Esophagus (tissue), 2 donors: ENCODE measurements around the gene ST6GAL2. TPM values are rescaled to one million over a fixed set of nuclear protein-coding genes. Genes with fewer than 3 reads are reported as not detected.

Experiments used
- H3K27ac ChIP-seq, 2 donors: one replicate each; pipeline ENCODE4 v1.5.1; 2013; ENCODE audit warnings: low read depth in 2 of 2, mild to moderate bottlenecking in 2 of 2, inconsistent platforms in 1 of 2, low read length in 1 of 2, moderate library complexity in 1 of 2
- H3K27me3 ChIP-seq, 2 donors: one replicate each; pipeline ENCODE4 v1.6.1; 2013; ENCODE audit warnings: low read length in 2 of 2, control low read depth in 1 of 2, mild to moderate bottlenecking in 1 of 2; ENCODE audit not compliant: insufficient read depth in 2 of 2, control insufficient read depth in 1 of 2
- H3K36me3 ChIP-seq, 2 donors: one replicate each; pipeline ENCODE4 v1.6.1; 2013; ENCODE audit warnings: low read length in 1 of 2; ENCODE audit not compliant: control insufficient read depth in 2 of 2, insufficient read depth in 2 of 2
- H3K4me1 ChIP-seq, 2 donors: one replicate each; pipeline ENCODE4 v1.6.1; 2013; ENCODE audit warnings: low read length in 1 of 2; ENCODE audit not compliant: control insufficient read depth in 2 of 2, insufficient read depth in 2 of 2
- H3K4me3 ChIP-seq, 2 donors: one replicate each; pipeline ENCODE4 v1.5.1; 2013; ENCODE audit warnings: low read length in 2 of 2, mild to moderate bottlenecking in 2 of 2, low read depth in 1 of 2, moderate library complexity in 1 of 2
- H3K9me3 ChIP-seq, 2 donors: one replicate each; pipeline ENCODE4 v1.6.1; 2013; ENCODE audit warnings: mild to moderate bottlenecking in 2 of 2, low read depth in 1 of 2, low read length in 1 of 2, moderate library complexity in 1 of 2; ENCODE audit not compliant: control insufficient read depth in 2 of 2, insufficient read depth in 1 of 2
- WGBS, 2 donors: extraction: QIAGEN DNeasy Blood & Tissue Kit; methylation state at CpG; one replicate each; pipeline ENCODE4 v1.1.7; 2013; 5-methylcytosine and 5-hydroxymethylcytosine counted together
- polyA plus RNA-seq, 2 donors: library from polyadenylated mRNA; stranded (reverse); fragments of 200-250 nt; gene quantifications; one replicate each; pipeline ENCODE4 v1.2.3, GENCODE V29; 2013
- donor health status: healthy with polysubstance abuse.
- donor health status: Bipolar disorder and iron deficiency.

The ST6GAL2 gene
- polyA plus RNA-seq, 2 donors: 1.1 TPM

- Histone ChIP-seq H3K4me3 (no peak overlapping the region), H3K36me3 (no peaks in the 10 kb centered on the region), H3K9me3 (no peaks in the 10 kb centered on the region), H3K27ac (no peak overlapping the region), H3K4me1 (no peaks in the 10 kb centered on the region), H3K27me3 (no peaks in the 10 kb centered on the region)
- WGBS, 2 donors: 70 to 71% methylated on average over 6 of the region's 6 CpGs
Observed at GRCh38 chr2:106831816-106832569, 54.0 kb downstream of the ST6GAL2 start.

DNA sequence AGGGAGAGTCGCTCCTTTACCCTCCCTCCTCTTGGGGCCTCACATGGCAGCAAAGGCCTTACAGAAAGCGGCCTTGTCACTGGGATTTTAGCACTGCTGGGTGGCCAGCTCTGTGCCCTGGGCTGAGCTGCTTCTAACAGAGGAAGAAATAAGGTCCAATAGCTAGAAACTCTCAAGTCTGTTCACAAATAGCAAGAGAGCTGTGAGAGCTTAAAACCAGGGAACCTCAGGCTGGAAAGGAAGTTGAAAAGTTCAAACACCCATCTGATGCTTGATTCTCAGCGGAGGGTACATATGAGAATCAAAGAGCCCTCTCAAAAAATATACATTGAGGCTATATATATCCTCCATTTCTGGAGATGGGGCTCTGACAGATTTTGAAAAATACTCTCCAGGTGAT is 54.7 kb downstream of the ST6GAL2 start:
- H3K9me3 ChIP-seq: no peaks in the 10 kb centered on the region
- H3K36me3 ChIP-seq: no peaks in the 10 kb centered on the region
- H3K4me1 ChIP-seq: no peaks in the 10 kb centered on the region
- H3K27ac ChIP-seq: no peak overlapping the region
- H3K4me3 ChIP-seq: no peak overlapping the region
- no peaks in the 10 kb centered on the region for H3K27me3 ChIP-seq
- WGBS, 2 donors: 80 to 82% methylated on average over 3 of the region's 3 CpGs

DNA sequence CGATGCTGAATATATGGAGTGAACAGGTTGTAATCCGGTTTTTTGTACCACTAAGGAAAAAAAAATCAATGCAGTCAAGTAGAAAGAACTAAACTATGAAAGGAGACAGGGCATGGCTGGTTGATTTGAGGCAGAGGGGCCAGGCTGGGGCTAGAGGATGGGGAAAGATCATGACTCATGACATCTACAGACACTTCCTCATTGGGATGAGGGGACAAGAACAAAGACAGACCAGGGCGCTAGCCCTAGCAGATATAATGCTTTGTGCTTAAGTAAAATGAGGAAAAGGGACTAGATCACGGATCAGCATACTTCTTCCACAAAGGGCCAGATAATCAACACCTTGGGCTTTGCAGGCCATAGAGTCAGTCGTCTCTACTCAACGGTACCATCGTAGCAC is 55.8 kb downstream of the ST6GAL2 start:
- Histone ChIP-seq H3K9me3 (no peaks in the 10 kb centered on the region), H3K27me3 (no peaks in the 10 kb centered on the region), H3K27ac (no peak overlapping the region), H3K36me3 (no peaks in the 10 kb centered on the region), H3K4me3 (no peak overlapping the region), H3K4me1 (no peaks in the 10 kb centered on the region)
- 92 to 93% methylated on average over 7 of the region's 7 CpGs for WGBS, 2 donors

- H3K36me3 ChIP-seq: no peaks in the 10 kb centered on the region
- H3K4me1 ChIP-seq: no peaks in the 10 kb centered on the region
- no peaks in the 10 kb centered on the region for H3K9me3 ChIP-seq
- H3K4me3 ChIP-seq: no peak overlapping the region
- no peak overlapping the region for H3K27ac ChIP-seq
- peaks cover 0 to 2% of the 10 kb centered on the region in 2 donors for H3K27me3 ChIP-seq
Observed at GRCh38 chr2:106828119-106828518, 57.8 kb downstream of the ST6GAL2 start.

DNA sequence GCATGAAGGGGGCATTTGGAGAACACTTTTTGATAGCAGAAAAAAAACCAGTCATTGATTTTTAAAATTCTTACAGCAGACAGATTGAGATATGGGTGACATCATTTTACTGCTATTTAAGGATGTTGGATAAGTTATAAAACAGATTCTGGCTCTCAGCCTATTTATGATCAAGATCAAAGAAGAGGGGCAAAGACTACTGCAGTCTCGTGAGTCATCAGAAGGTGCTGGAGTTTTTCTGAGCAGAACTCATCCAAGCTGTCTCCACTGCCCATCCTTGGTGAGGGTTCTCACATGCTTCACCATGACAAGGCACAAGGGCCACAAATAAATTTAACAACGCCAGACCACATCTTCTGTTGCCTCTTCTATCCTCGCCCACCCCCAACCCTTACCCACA is 58.8 kb downstream of the ST6GAL2 start:
- peaks cover 0 to 2% of the 10 kb centered on the region in 2 donors for H3K27me3 ChIP-seq
- no peaks in the 10 kb centered on the region for H3K4me1 ChIP-seq
- WGBS, 2 donors: 78 to 81% methylated on average over 3 of the region's 3 CpGs
- no peaks in the 10 kb centered on the region for H3K9me3 ChIP-seq
- no peaks in the 10 kb centered on the region for H3K36me3 ChIP-seq
- no peak overlapping the region for H3K27ac ChIP-seq
- H3K4me3 ChIP-seq: no peak overlapping the region

DNA sequence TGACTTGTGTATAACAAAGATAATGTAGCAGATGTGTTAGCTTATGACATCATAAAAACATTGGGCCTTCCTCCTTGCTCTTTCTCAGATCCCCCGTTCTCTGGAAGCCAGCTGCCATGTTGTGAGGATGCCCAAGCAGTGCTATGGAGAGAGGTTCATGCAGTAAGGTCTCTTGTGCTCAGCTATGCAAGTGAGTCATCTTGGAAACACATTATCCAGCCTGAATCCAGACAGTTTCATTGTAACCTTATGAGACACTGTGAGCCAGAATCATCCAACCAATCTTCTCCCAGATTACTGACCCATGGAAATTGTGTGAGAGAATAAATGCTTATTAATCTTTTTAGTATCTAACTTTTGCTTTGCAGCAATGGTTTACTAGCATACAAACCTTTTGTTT is 60.8 kb downstream of the ST6GAL2 start:
- no peaks in the 10 kb centered on the region for H3K9me3 ChIP-seq
- WGBS, 2 donors: 89 to 91% methylated on average over 1 of the region's 1 CpG
- H3K4me1 ChIP-seq: no peaks in the 10 kb centered on the region
- H3K27me3 ChIP-seq: peaks cover 0 to 2% of the 10 kb centered on the region in 2 donors
- no peak overlapping the region for H3K27ac ChIP-seq
- H3K36me3 ChIP-seq: no peaks in the 10 kb centered on the region
- H3K4me3 ChIP-seq: no peak overlapping the region

- H3K9me3 ChIP-seq: no peaks in the 10 kb centered on the region
- no peak overlapping the region for H3K27ac ChIP-seq
- 72 to 76% methylated on average over 4 of the region's 4 CpGs for WGBS, 2 donors
- no peaks in the 10 kb centered on the region for H3K4me1 ChIP-seq
- H3K4me3 ChIP-seq: no peak overlapping the region
- H3K27me3 ChIP-seq: no peaks in the 10 kb centered on the region
- H3K36me3 ChIP-seq: no peaks in the 10 kb centered on the region
Observed at GRCh38 chr2:106816974-106817373, 69.0 kb downstream of the ST6GAL2 start.

DNA sequence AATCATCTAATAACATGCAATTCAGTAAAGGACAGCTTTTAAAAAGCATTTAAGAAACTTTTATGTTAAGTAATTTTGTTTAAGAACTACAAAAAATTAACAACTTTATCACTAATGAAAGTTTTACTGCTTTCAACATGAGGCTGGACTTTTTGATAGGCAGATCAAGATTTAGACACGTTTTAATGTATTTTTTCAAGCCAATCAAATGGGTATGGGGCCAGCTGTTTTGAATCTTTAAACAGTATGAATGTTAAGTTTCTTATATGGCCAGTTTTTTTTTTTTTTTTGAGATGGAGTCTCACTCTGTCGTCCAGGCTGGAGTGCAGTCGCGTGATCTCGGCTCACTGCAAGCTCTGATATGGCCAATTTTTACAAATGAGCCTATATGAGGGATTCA is 73.1 kb downstream of the ST6GAL2 start:
- no peaks in the 10 kb centered on the region for H3K4me1 ChIP-seq
- no peaks in the 10 kb centered on the region for H3K9me3 ChIP-seq
- no peak overlapping the region for H3K27ac ChIP-seq
- H3K27me3 ChIP-seq: no peaks in the 10 kb centered on the region
- WGBS, 2 donors: 79 to 82% methylated on average over 5 of the region's 5 CpGs
- H3K36me3 ChIP-seq: no peaks in the 10 kb centered on the region
- no peak overlapping the region for H3K4me3 ChIP-seq

GRCh38 chr2:106812383-106812782 is 73.6 kb downstream of the ST6GAL2 start:
- Histone ChIP-seq H3K36me3 (no peaks in the 10 kb centered on the region), H3K9me3 (no peaks in the 10 kb centered on the region), H3K27me3 (no peaks in the 10 kb centered on the region), H3K27ac (no peak overlapping the region), H3K4me1 (no peaks in the 10 kb centered on the region), H3K4me3 (no peak overlapping the region)
- WGBS, 2 donors: 77 to 81% methylated on average over 4 of the region's 4 CpGs

GRCh38 chr2:106805716-106806115 is 80.3 kb downstream of the ST6GAL2 start:
- H3K4me1 ChIP-seq: no peaks in the 10 kb centered on the region
- 83 to 86% methylated on average over 2 of the region's 2 CpGs for WGBS, 2 donors
- no peak overlapping the region for H3K4me3 ChIP-seq
- H3K36me3 ChIP-seq: no peaks in the 10 kb centered on the region
- H3K27ac ChIP-seq: no peak overlapping the region
- no peaks in the 10 kb centered on the region for H3K9me3 ChIP-seq
- H3K27me3 ChIP-seq: no peaks in the 10 kb centered on the region
